ENCODE measurements around the gene PNMA8A.

Gene PNMA8A

DNA sequence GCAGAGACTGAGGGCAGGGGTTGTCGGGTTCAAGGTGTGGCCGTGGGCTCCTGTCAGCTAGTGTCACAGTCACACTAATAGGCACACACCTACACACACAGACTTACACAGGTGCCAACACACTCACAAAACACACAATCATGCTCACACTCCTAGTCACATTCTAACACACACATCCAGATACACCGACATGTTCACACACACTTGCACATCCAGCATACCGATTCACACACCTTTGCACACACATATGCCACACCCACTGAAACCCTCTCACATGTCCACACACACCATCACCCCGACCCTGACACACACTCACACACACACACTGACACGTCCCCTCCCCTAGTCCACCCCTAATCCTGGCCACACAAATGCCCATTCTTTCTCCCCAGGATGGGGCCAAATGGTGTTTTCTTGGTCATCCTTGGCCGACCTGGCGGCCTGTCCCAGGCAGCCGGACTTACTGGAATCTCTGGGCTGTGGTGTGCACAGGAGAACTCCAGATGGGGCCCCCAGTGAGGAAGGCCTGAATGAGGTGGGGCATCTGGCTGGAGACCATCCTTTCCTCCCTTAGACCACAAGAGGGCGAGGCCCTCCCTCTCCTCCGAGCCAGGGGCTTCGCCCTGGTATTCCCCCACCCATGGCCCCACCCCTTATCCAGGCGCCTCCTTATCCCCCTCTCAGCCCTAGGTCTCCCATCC is 43.4 kb upstream of the PNMA8A start:
- DNase-seq, result no peak
- Histone ChIP-seq H3K9me3 (ENCODE audit: severe bottlenecking) (peaks cover 8% of the 10 kb centered on the region), H3K27ac (no peak overlapping the region), H3K4me3 (ENCODE audit: low read depth, low read length) (no peak overlapping the region), H3K36me3 (no peaks in the 10 kb centered on the region), H3K27me3 (ENCODE audit: insufficient read depth, low read depth, severe bottlenecking) (no peaks in the 10 kb centered on the region)
- TF ChIP-seq, protein P1, sequence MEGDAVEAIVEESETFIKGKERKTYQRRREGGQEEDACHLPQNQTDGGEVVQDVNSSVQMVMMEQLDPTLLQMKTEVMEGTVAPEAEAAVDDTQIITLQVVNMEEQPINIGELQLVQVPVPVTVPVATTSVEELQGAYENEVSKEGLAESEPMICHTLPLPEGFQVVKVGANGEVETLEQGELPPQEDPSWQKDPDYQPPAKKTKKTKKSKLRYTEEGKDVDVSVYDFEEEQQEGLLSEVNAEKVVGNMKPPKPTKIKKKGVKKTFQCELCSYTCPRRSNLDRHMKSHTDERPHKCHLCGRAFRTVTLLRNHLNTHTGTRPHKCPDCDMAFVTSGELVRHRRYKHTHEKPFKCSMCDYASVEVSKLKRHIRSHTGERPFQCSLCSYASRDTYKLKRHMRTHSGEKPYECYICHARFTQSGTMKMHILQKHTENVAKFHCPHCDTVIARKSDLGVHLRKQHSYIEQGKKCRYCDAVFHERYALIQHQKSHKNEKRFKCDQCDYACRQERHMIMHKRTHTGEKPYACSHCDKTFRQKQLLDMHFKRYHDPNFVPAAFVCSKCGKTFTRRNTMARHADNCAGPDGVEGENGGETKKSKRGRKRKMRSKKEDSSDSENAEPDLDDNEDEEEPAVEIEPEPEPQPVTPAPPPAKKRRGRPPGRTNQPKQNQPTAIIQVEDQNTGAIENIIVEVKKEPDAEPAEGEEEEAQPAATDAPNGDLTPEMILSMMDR (IDR thresholded peaks at IDR 0.05; ENCODE audit: low read depth, low read length), result no peak

DNA sequence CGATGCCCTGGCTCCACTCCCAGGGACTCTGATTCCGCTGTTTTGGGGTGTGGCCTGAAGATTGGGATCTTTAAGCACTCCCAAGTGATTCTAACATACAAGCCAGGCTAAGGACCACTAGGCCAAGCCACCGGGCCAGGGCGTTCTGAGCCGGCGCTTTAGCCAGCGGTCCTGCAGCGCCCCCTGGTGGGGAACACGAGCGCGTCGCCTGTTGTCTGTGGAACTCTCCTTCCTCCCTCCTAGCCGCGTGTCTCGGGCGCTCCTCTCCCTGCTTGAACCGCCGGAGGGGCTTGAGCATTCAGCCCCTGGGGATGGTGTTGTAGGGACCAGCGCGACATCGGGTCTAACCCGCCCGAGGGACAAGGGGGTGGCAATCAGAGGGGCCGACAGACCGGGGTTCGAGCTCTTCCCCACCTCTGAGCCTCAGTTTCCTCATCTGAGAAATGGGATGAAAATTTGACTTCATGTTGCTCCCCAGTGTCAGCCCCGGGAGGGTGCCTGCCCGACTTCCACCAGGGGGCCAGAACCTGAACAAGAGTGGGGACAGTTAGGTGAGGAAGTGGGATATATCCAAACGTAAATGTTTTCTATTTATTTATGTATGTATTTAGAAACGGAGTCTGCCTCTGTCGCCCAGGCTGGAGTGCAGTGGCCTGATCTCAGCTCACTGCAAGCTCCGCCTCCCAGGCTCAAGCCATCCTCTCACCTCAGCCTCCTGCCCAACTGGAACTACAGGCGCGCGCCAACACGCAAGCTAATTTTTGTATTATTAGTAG is 42.3 kb upstream of the PNMA8A start:
- TF ChIP-seq, protein P1 (IDR thresholded peaks at IDR 0.05; ENCODE audit: low read depth, low read length), result peak; percentile 91
- no peaks in the 10 kb centered on the region for H3K36me3 ChIP-seq
- H3K27me3 ChIP-seq (ENCODE audit: insufficient read depth, low read depth, severe bottlenecking), result no peaks in the 10 kb centered on the region
- peaks cover 8% of the 10 kb centered on the region for H3K9me3 ChIP-seq (ENCODE audit: severe bottlenecking)
- DNase-seq, result peak; percentile 87
- no peak overlapping the region for H3K27ac ChIP-seq
- no peak overlapping the region for H3K4me3 ChIP-seq (ENCODE audit: low read depth, low read length)

DNA sequence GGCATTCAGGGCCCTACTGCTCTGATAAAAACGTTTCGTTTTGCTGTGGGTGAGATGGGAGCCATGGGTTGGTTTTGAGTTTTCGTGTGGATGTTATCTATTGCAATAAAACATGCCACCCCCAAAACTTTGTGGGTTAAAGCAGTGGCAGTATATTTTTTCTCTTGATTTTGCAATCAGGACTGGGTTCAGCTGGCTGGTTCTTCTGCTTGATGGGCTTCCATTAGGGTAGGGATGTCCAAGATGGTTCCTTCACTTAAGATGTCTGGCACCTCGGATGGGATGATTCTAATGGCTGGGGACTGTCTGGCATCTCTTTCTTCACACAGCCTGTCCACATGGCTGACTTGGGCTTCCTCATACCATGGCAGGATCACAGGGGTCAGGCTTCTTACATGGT is 39.9 kb upstream of the PNMA8A start:
- no peaks in the 10 kb centered on the region for H3K36me3 ChIP-seq
- no peak overlapping the region for H3K4me3 ChIP-seq (ENCODE audit: low read depth, low read length)
- peaks cover 8% of the 10 kb centered on the region for H3K9me3 ChIP-seq (ENCODE audit: severe bottlenecking)
- DNase-seq, result no peak
- H3K27ac ChIP-seq, result no peak overlapping the region
- TF ChIP-seq, protein P1 (IDR thresholded peaks at IDR 0.05; ENCODE audit: low read depth, low read length), result no peak
- no peaks in the 10 kb centered on the region for H3K27me3 ChIP-seq (ENCODE audit: insufficient read depth, low read depth, severe bottlenecking)

DNA sequence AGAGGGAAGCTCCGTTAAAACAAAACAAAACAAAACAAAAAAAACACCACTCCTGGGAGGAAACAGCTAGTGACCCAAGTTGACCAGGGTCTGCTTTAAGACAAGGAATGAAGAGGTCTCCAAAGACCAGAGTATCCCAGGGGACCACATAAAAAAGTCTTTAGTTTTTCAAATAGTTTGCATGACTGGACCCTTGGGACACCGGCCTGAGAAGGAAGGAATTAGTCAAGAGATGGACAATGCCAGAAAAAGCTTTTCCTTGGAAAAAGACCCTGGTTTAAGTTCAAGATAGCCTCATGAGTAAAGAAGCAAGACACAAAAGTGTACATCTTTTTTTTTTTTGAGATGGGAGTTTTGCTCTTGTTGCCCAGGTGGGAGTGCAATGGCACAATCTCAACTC is 36.8 kb upstream of the PNMA8A start:
- H3K27me3 ChIP-seq (ENCODE audit: insufficient read depth, low read depth, severe bottlenecking), result no peaks in the 10 kb centered on the region
- no peaks in the 10 kb centered on the region for H3K36me3 ChIP-seq
- H3K9me3 ChIP-seq (ENCODE audit: severe bottlenecking), result peaks cover 8% of the 10 kb centered on the region
- no peak overlapping the region for H3K4me3 ChIP-seq (ENCODE audit: low read depth, low read length)
- TF ChIP-seq, protein P1 (IDR thresholded peaks at IDR 0.05; ENCODE audit: low read depth, low read length), result no peak
- DNase-seq, result no peak
- H3K27ac ChIP-seq, result no peak overlapping the region

DNA sequence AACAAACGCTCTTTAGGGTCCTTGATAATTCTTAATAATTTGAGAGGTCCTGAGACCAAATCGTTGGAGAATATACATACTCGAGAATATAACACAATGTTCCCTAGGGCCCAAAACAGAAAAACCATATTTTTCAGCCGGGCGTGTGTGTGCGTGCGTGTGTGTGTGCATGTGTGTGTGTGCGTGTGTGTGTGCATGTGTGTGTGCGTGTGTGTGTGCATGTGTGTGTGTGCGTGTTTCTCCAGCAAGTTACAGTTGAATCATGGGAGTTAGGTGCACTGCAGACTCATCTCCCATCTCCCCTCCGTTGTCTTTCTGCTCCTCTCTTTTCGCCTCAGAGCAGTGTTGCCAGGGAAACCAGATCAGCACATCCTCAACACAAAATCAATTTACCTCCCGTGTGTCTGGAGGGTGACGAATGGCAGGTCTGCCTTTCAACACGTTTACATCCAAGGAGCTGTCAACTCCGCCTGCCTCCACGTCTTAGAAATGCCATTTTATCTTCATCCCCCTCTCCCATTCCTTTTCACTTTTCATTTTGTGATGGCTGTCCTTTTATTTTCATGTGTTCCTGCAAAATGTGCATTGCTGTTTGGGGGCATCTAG is 32.6 kb upstream of the PNMA8A start:
- no peaks in the 10 kb centered on the region for H3K9me3 ChIP-seq (ENCODE audit: severe bottlenecking)

More for the DNA sequence above, 32.6 kb upstream of the PNMA8A start:
- no peak for DNase-seq
- H3K4me3 ChIP-seq (ENCODE audit: low read depth, low read length), result no peak overlapping the region
- H3K36me3 ChIP-seq, result no peaks in the 10 kb centered on the region
- no peaks in the 10 kb centered on the region for H3K27me3 ChIP-seq (ENCODE audit: insufficient read depth, low read depth, severe bottlenecking)
- H3K27ac ChIP-seq, result no peak overlapping the region
- TF ChIP-seq, protein P1 (IDR thresholded peaks at IDR 0.05; ENCODE audit: low read depth, low read length), result no peak

All from WERI-Rb-1 (cell line).